H9 (cell line): ENCODE measurements around the gene HSD17B12. TPM values are rescaled to one million over a fixed set of nuclear protein-coding genes. Genes with fewer than 3 reads are reported as not detected.
A peak's percentile ranks its signal among the peaks of the same experiment; 100 is the strongest.

Experiments used
- DNase-seq: peaks from one replicate; pipeline ENCODE4 v3.0.0-alpha.2; 2017
- H2AFZ ChIP-seq: one replicate; pipeline ENCODE4 v1.6.1; 2013; ENCODE audit warnings: mild to moderate bottlenecking, low read length, control low read depth, moderate library complexity
- H2AK5ac ChIP-seq: 2 replicates; pipeline ENCODE4 v1.6.1; 2013; ENCODE audit warnings: low read length, control low read depth, mixed read lengths; ENCODE audit not compliant: insufficient read length
- H2BK120ac ChIP-seq: one replicate; pipeline ENCODE4 v1.6.1; 2013; ENCODE audit warnings: low read depth, mild to moderate bottlenecking, low read length, control low read depth, inconsistent platforms; ENCODE audit not compliant: poor library complexity, severe bottlenecking
- H2BK12ac ChIP-seq: 2 replicates; pipeline ENCODE4 v1.6.1; 2013; ENCODE audit warnings: low read length, control low read depth, mixed read lengths, low read depth; ENCODE audit not compliant: insufficient read length
- H2BK15ac ChIP-seq: 2 replicates; pipeline ENCODE4 v1.6.1; 2013; ENCODE audit warnings: low read depth, low read length, control low read depth
- H2BK20ac ChIP-seq: one replicate; pipeline ENCODE4 v1.6.1; 2013; ENCODE audit warnings: low read depth, mild to moderate bottlenecking, low read length, control low read depth, inconsistent platforms; ENCODE audit not compliant: poor library complexity, severe bottlenecking
- H2BK5ac ChIP-seq: 2 replicates; pipeline ENCODE4 v1.6.1; 2013; ENCODE audit warnings: low read length, control low read depth, mixed read lengths; ENCODE audit not compliant: insufficient read length
- H3K14ac ChIP-seq: 2 replicates; pipeline ENCODE4 v1.6.1; 2013; ENCODE audit warnings: low read length, control low read depth; ENCODE audit not compliant: insufficient read depth
- H3K18ac ChIP-seq: 2 replicates; pipeline ENCODE4 v1.6.1; 2013; ENCODE audit warnings: low read depth, mild to moderate bottlenecking, mixed read lengths, low read length, control low read depth; ENCODE audit not compliant: insufficient read length
- H3K23ac ChIP-seq: 2 replicates; pipeline ENCODE4 v1.6.1; 2013; ENCODE audit warnings: low read length, control low read depth, mixed read lengths, low read depth; ENCODE audit not compliant: insufficient read length
- H3K23me2 ChIP-seq: 2 replicates; pipeline ENCODE4 v1.6.1; 2013; ENCODE audit warnings: low read depth, mild to moderate bottlenecking, mixed read lengths, low read length, control low read depth; ENCODE audit not compliant: insufficient read length, poor library complexity, severe bottlenecking
- H3K27ac ChIP-seq: 2 replicates; pipeline ENCODE4 v1.5.1; 2013; ENCODE audit warnings: low read length, control low read depth, mixed read lengths, low read depth; ENCODE audit not compliant: insufficient read length
- H3K27me3 ChIP-seq: 2 replicates; pipeline ENCODE4 v1.6.1; 2013; ENCODE audit warnings: low read length, control low read depth, inconsistent platforms; ENCODE audit not compliant: insufficient read depth
- H3K4ac ChIP-seq: 2 replicates; pipeline ENCODE4 v1.6.1; 2013; ENCODE audit warnings: low read depth, mild to moderate bottlenecking, control low read depth, inconsistent platforms, low read length, moderate library complexity
- H3K4me1 ChIP-seq: 2 replicates; pipeline ENCODE4 v1.6.1; 2013; ENCODE audit warnings: low read length, control low read depth, inconsistent platforms; ENCODE audit not compliant: insufficient read depth
- H3K4me2 ChIP-seq: 2 replicates; pipeline ENCODE4 v1.6.1; 2013; ENCODE audit warnings: low read length, control low read depth, mixed read lengths; ENCODE audit not compliant: insufficient read length, insufficient read depth
- H3K56ac ChIP-seq: 2 replicates; pipeline ENCODE4 v1.6.1; 2013; ENCODE audit warnings: low read depth, mild to moderate bottlenecking, mixed read lengths, low read length, control low read depth; ENCODE audit not compliant: insufficient read length
- H3K79me1 ChIP-seq: 2 replicates; pipeline ENCODE4 v1.6.1; 2013; ENCODE audit warnings: low read depth, mild to moderate bottlenecking, moderate library complexity, low read length, control low read depth, inconsistent platforms; ENCODE audit not compliant: insufficient read depth, poor library complexity, severe bottlenecking
- H3K79me2 ChIP-seq: 2 replicates; pipeline ENCODE4 v1.6.1; 2013; ENCODE audit warnings: low read length, control low read depth, inconsistent platforms; ENCODE audit not compliant: insufficient read depth
- H3K9ac ChIP-seq: 2 replicates; pipeline ENCODE4 v1.6.1; 2013; ENCODE audit warnings: low read length, control low read depth, mixed read lengths; ENCODE audit not compliant: insufficient read length; ENCODE audit errors: extremely low read depth
- H3K9me3 ChIP-seq: one replicate; pipeline ENCODE4 v1.6.1; 2013; ENCODE audit warnings: low read depth, low read length, inconsistent platforms; ENCODE audit not compliant: control insufficient read depth
- H3T11ph ChIP-seq: one replicate; pipeline ENCODE4 v1.6.1; 2013; ENCODE audit warnings: mild to moderate bottlenecking, low read length, control low read depth, inconsistent platforms
- H4K20me1 ChIP-seq: one replicate; pipeline ENCODE4 v1.6.1; 2013; ENCODE audit not compliant: control insufficient read depth, insufficient read length, insufficient read depth
- H4K5ac ChIP-seq: 2 replicates; pipeline ENCODE4 v1.6.1; 2013; ENCODE audit warnings: low read depth, mild to moderate bottlenecking, mixed read lengths, low read length, control low read depth; ENCODE audit not compliant: insufficient read length
- H4K8ac ChIP-seq: replicated peaks from 2 replicates; pipeline ENCODE4 v1.6.1; 2013; ENCODE audit warnings: low read length, control low read depth, mixed read lengths, low read depth; ENCODE audit not compliant: insufficient read length
- H4K91ac ChIP-seq: 2 replicates; pipeline ENCODE4 v1.6.1; 2013; ENCODE audit warnings: low read depth, mild to moderate bottlenecking, moderate library complexity, mixed read lengths, low read length, control low read depth; ENCODE audit not compliant: insufficient read length
- H3K27ac Mint-ChIP-seq, 3 experiments: 2 replicates in 2 of 3; 3 replicates in 1 of 3; pipeline ENCODE4 v1.8.0; 2020 to 2021; ENCODE audit warnings: mixed read lengths in 3 of 3, mild to moderate bottlenecking in 1 of 3, moderate library complexity in 1 of 3
- H3K27me3 Mint-ChIP-seq: 2 replicates; pipeline ENCODE4 v1.8.0; 2021; ENCODE audit warnings: low read depth, mild to moderate bottlenecking, moderate library complexity, mixed read lengths
- H3K36me3 Mint-ChIP-seq, 3 experiments: 2 replicates in 2 of 3; 3 replicates in 1 of 3; pipeline ENCODE4 v1.8.0; 2020 to 2021; ENCODE audit warnings: low read depth in 3 of 3, mixed read lengths in 3 of 3; ENCODE audit not compliant: insufficient read depth in 1 of 3
- H3K4me1 Mint-ChIP-seq, 2 experiments: 2 replicates each; pipeline ENCODE4 v1.8.0; 2020; ENCODE audit warnings: mixed read lengths in 2 of 2
- H3K4me3 Mint-ChIP-seq, 2 experiments: 2 replicates in 1 of 2; 3 replicates in 1 of 2; pipeline ENCODE4 v1.8.0; 2020 to 2021; ENCODE audit warnings: mild to moderate bottlenecking in 2 of 2, mixed read lengths in 2 of 2, moderate library complexity in 1 of 2
- H3K9me3 Mint-ChIP-seq, 2 experiments: 2 replicates in 1 of 2; 3 replicates in 1 of 2; pipeline ENCODE4 v1.8.0; 2020; ENCODE audit warnings: mild to moderate bottlenecking in 2 of 2, mixed read lengths in 2 of 2, moderate library complexity in 1 of 2
- CTCF ChIP-seq: fragments of 200-600 bp; sonication (generic); conservative IDR thresholded peaks from 3 replicates; pipeline ENCODE4 v1.8.0; 2021; ENCODE audit warnings: antibody characterized with exemption, mild to moderate bottlenecking
- WGBS: extraction: QIAGEN DNeasy Blood & Tissue Kit; methylation state at CpG from one replicate; pipeline ENCODE4 v1.1.7; 2013; ENCODE audit warnings: missing lambda C conversion rate, low lambda C conversion rate, mixed read lengths; ENCODE audit not compliant: insufficient read length; ENCODE audit errors: extremely low coverage; 5-methylcytosine and 5-hydroxymethylcytosine counted together
- total RNA-seq: library from RNA; stranded (reverse); gene quantifications from 2 replicates; pipeline ENCODE4 v1.2.1, GENCODE V29; 2021

HSD17B12 gene
- total RNA-seq, 1 experiment from 2014 or later = 111 TPM

- H2BK20ac ChIP-seq = no peak overlapping the region
- H3K9ac ChIP-seq = no peak overlapping the region
- H2BK120ac ChIP-seq = no peak overlapping the region
- no peak overlapping the region for H3K56ac ChIP-seq
- no peak overlapping the region for H3T11ph ChIP-seq
- H4K91ac ChIP-seq = no peak overlapping the region
- peaks cover 14% of the 10 kb centered on the region; the same call in 1 of the 2 replicates for H3K4me1 ChIP-seq
- H2BK12ac ChIP-seq = no peak overlapping the region
- Mint-ChIP-seq H3K27me3 (no peaks in the 10 kb centered on the region), H3K4me1 (peaks cover 47 to 48% of the 10 kb centered on the region in 2 experiments), H3K9me3 (no peaks in the 10 kb centered on the region), H3K27ac (peak overlapping the region in 2 of 3 experiments; percentile 51 to 56; a peak in 4 of 7 replicates), H3K4me3 (no peak overlapping the region; a peak in 1 of 5 replicates), H3K36me3 (peaks cover 25 to 29% (median 26%) of the 10 kb centered on the region in 3 experiments)
- H4K8ac ChIP-seq = no peak overlapping the region
- no peak for DNase-seq
- no peak overlapping the region for H3K27ac ChIP-seq
- no peak overlapping the region for H4K5ac ChIP-seq
- H2AFZ ChIP-seq = no peak overlapping the region
- H2AK5ac ChIP-seq = no peak overlapping the region
- no peak overlapping the region for H2BK5ac ChIP-seq
- no CpG with 5 or more reads among the region's 3 CpGs for WGBS
- H3K23ac ChIP-seq = no peak overlapping the region
- TF ChIP-seq CTCF = no peak
- no peak overlapping the region for H2BK15ac ChIP-seq
- no peak overlapping the region for H3K18ac ChIP-seq
- no peaks in the 10 kb centered on the region for H3K23me2 ChIP-seq
- H3K4ac ChIP-seq = no peak overlapping the region
- H3K14ac ChIP-seq = no peak overlapping the region
- H3K9me3 ChIP-seq = no peaks in the 10 kb centered on the region
- peaks cover 6% of the 10 kb centered on the region for H3K79me1 ChIP-seq
- H3K79me2 ChIP-seq = peaks cover 52% of the 10 kb centered on the region; the same call in 1 of the 2 replicates
- peak overlapping the region; percentile 14 for H3K4me2 ChIP-seq
- no peaks in the 10 kb centered on the region for H4K20me1 ChIP-seq
- no peaks in the 10 kb centered on the region for H3K27me3 ChIP-seq
Observed at GRCh38 chr11:43687120-43687791, 6.7 kb downstream of the HSD17B12 start.
